Activated naive CD8-positive, alpha-beta T cell treated with anti-CD3 and anti-CD28 coated beads, Interleukin-2, amount 50 U/mL, for 16 hours (primary cell): ENCODE results near the gene SPIRE2.
"Not testable (repeated sequence)": the region's sequence is repeated elsewhere in the genome, so short reads cannot be mapped to it uniquely, and the experiment has no call there.

Experiments
- DNase-seq: peaks from one replicate; pipeline ENCODE4 v3.0.0-alpha.2; 2020; ENCODE audit warnings: low read depth, low spot score

The SPIRE2 gene, protein sequence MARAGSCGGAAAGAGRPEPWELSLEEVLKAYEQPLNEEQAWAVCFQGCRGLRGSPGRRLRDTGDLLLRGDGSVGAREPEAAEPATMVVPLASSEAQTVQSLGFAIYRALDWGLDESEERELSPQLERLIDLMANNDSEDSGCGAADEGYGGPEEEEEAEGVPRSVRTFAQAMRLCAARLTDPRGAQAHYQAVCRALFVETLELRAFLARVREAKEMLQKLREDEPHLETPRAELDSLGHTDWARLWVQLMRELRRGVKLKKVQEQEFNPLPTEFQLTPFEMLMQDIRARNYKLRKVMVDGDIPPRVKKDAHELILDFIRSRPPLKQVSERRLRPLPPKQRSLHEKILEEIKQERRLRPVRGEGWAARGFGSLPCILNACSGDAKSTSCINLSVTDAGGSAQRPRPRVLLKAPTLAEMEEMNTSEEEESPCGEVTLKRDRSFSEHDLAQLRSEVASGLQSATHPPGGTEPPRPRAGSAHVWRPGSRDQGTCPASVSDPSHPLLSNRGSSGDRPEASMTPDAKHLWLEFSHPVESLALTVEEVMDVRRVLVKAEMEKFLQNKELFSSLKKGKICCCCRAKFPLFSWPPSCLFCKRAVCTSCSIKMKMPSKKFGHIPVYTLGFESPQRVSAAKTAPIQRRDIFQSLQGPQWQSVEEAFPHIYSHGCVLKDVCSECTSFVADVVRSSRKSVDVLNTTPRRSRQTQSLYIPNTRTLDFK

DNA sequence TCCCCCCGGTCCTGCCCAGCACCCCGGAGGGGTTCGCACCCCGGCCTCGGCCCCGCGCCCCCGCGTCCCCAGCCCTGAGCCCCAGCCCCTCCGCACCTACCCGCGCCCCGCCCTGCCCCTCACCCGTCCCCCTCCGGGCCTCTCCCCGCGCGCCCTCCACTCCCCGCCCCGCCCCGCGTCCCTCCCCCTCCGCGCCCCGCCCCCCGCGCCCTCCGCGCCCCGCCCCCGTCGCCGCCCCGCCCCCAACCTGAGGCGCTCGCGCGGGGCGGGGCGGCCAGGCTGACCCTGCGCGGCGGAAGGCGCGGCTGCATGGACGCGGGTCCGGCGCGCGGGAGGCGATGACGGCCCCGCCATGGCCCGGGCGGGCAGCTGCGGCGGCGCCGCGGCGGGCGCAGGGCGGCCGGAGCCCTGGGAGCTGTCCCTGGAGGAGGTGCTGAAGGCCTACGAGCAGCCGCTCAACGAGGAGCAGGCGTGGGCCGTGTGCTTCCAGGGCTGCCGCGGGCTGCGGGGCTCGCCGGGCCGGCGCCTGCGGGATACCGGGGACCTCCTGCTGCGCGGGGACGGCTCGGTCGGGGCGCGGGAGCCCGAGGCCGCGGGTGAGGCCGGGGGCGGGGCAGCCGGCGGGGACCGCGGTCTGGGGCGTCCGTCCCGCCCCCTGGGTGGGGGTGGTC lies at the start of gene SPIRE2:
SPIRE2 (plus strand) TSS at position 277 of the 671 bp plus-strand sequence; CDS start at position 353, 76 bp downstream.
- peak; percentile 25 for DNase-seq

DNA sequence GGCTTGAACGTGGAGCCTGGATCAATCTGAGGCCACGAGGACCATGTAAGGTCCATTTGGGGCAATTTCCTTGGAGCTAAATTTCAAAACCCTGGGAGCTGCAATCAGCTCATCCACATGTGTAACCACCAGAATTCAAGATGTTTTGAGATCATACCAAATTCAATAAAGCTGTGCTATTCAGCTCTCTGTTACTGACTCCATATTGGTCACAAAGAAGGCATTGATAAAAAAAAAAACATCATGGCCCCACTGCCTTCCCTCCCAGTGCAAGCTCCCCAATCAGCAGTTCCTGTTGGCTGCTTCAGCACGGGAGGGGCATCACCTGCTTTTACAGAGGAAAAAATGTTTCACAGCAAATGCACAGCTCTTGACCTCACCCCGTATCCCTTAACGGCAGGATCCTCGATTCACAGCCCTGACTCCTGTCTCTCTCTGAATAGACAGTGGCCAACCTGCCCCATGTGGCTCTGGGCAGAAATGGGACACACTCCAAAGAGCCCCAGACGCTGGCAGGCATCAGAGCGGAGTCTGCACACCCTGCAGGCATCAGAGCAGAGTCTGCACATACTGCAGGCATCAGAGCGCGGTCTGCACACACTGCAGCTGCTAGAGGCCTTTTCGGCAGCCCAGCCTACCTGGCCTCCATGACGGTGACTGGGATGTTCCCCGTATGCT lies 48.9 kb upstream of the SPIRE2 start:
- no peak for DNase-seq

DNA sequence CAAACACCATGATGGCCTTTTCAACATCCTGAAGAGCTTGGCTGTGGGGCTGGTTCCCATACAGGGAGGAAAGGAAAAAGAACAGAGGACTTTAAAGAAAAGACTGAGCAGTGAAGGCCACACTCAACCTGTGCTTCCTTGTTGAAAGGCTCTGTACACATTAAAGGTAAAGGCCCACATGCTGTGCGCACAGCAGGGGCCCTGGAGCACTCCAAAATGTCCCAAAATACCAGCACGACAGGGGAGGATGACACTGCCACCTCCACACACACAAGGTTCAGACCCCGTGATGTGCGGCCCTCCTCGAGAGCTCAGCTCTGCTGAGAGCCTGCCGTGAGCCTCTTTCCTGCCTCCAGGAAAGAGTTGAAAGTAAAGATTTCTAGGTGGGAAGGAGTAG lies 48.4 kb upstream of the SPIRE2 start:
- DNase-seq: no peak

DNA sequence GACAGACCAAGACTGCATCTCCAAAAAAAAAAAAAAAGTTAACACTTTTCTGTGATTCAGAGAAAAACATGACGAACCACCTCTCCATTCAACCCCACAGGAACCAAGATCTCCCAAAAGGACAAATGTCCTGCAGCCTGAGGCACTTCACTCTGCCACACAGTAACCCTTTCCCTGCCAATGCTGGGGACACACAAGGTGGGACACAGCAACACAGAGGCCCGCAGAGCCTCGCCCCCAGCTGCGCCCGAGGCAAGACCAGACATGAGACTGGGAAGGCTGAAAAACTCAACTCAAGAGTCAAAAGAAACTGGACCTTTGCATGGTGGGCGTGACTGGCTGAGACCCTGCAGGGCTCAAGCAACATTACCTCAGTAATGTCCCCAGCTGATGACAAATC lies 45.8 kb upstream of the SPIRE2 start:
- no peak for DNase-seq

DNA sequence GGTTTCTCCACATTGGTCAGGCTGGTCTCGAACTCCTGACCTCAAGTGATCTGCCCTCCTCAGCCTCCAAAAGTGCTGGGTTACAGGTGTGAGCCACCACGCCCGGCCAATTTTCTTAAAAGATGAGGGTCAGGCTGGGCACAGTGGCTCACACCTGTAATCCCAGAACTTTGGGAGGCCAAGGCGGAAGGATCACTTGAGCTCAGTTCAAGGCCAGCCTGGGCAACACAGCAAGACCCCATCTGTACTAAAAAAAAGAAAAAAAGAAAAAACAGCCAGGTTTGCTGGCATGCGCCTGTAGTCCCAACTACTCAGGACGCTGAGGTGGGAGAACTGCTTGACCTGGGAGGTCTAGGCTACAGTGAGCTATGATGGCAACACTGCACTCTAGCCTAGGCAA lies 44.3 kb upstream of the SPIRE2 start:
- not testable (repeated sequence) for DNase-seq

DNA sequence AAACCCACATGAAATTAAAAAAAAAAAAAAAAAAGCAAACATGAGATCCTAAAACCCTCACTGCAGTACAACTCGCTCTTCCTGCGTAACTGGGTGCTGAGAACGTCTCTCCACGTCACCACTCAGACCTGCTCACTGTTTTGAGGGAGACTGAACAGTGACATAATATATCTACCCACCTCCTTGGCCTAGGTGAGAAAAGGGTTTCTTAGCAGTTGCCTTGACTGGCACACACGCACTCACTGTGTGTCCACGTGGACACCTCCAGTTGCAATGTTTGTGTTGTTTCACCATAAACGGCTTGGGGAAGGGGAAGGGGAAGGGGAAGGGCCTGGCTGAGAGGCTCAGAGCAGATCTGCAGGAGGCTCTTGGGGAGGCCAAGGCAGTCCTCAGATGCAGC lies 43.9 kb upstream of the SPIRE2 start:
- no peak for DNase-seq

DNA sequence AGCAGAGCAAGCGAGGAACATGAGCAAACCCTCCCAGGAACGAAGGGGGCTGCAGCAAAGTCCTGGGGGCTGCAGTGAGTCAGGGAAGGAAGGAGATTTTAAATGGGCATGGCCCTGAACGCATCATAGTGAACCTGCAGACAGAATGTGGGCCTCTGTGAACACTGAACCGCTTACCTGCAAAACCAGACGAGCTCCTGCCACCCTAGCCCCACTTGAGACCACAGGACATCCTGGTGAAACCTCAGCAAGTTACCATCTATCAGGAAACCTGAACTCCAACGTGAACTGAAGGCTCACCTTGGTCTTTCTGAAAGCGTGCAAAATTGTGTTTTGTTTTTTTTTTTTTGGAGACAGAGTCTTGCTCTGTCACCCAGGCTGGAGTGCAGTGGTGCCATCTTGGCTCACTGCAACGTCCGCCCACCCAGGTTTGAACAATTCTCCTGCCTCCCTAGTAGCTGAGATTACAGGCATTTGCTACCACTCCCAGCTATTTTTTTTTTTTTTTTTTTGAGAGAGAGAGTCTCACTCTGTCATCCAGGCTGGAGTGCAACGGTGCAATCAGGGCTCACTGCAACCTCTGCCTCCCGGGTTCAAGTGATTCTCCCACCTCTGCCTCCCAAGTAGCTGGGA lies 42.6 kb upstream of the SPIRE2 start:
- no peak for DNase-seq

DNA sequence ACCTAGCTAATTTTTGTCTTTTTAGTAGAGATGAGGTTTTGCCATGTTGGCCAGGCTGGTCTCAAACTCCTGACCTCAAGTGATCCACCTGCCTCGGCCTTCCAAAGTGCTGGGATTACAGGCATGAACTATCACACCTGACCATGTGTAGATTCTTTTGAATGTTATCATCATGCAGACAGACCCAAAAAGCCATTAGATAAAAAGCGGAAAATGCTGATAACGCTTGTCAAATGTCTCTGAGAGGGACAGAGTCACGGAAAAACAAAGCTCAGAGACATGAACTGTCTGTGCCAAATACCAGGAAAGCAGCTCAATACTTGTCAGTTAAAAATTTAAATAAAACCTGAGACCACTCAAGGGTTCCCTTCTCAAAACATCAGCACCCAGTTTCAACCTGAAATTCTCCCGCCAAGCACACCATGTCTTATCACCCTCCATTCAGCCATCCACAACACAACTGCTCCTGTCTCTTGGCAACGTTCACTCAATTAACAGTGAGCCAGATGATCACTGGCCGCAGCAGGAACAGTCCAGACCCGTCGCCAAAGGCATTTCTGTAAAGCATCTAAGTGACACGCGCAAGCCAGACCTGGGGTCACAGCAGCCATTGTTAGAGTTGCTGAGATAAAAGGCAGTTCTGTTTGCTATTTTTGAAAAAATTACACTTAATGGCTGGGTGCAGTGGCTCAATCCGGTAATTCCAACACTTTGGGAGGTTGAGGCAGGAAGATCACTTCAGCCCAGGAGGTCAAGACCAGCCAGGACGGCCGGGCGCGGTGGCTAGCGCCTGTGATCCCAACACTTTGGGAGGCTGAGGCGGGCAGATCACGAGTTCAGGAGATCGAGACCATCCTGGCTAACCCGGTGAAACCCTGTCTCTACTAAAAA lies 41.6 kb upstream of the SPIRE2 start:
- no peak for DNase-seq

DNA sequence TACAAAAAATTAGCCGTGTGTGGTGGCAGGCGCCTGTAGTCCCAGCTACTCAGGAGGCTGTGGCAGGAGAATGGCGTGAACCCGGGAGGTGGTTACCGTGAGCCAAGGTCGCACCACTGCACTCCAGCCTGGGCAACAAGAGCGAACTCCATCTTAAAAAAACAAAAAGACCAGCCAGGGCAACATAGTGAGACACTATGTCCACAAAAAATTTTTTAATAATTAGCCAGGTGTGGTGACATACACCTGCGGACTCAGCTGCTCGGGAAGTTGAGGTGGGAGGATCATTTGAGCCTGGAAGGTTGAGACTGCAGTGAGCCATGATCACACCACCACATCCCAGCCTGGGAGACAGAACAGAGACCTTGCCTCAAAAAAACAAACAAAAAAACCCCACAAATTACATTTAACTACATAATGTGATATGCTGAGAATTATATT lies 40.9 kb upstream of the SPIRE2 start:
- no peak for DNase-seq

DNA sequence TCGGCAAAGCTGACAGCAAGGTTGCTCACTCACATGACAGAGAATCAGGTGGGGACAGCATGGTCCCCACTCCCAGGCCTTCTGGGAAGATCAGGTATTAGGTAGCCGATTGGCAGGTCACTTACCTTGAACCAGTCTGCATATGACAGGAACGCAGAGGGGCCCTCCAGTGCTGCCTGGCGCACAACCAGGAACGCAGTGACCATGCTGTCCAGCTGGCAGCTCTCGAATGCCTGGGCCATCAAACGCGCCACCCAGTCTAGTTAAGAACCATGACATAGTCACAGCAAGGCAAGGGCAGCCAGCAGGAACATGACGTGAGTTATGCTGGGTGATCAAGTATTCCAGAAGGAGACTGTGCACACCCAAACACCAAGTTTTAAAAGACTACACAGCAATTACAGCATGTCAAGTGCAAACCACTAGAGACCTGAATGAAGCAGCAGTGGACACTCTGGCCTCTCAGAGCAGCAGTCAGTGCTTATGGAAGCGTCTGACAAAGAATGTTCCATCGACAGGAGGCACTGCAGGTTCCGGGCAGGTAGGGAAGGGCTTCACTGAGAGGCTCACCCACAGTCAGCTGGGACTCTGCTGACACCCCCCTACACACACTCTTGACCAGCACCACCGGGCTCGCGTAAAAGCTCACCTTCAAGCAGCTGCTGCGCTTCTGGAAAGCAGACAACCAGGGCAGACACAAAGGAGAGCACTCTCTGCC lies 36.8 kb upstream of the SPIRE2 start:
- DNase-seq: no peak

DNA sequence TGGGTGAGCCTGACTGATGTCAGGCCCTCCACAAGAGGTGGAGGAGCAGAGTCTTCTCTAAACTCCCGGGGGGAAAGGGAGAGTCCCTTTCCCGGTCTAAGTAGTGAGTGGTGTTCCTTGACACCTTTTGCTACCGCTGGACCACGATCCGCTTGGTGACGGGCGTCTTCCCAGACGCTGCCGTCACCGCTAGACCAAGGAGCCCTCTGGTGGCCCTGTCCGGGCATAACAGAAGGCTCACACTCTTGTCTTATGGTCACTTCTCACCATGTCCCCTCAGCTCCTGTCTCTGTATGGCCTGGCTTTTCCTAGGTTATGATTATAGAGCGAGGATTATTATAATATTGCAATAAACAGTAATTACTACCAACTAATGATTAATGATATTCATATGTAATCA lies 35.2 kb upstream of the SPIRE2 start:
- DNase-seq: not testable (repeated sequence)

DNA sequence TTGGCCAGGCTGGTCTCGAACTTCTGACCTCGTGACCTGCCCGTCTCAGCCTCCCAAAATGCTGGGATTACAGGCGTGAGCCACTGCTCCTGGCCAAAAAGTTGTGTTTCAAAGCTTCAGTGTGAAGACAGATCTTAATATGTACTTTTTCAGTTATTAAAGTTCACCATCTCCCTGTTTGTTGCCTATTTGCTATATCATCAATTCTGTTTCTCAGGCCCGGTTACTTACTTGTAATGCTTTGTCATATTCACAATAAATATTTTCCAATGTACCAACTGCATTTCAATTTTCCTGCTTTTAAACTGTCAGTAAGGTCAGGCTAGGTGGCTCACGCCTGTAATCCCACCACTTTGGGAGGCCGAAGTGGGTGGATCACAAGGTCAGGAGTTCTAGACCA lies 34.3 kb upstream of the SPIRE2 start:
- DNase-seq: no peak

DNA sequence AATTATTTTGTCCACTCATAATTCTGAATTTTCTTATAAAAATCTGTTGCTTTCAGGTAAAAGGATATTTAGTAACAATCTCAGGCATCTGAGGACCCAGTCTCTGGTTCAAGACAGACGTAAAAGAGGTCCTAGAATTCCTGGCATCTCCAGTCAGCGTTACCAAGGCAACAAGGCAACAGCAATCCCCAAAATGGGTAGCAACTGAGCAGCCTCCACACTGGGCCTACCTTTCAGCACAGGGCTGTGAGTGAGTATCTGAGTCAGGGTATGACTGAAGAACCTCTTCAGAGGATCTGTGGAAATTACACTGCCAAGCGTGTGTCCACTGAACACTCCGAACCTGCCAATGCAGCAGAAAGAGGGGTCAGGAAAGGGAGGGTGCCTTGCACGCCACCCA lies 32.6 kb upstream of the SPIRE2 start:
- DNase-seq: no peak

DNA sequence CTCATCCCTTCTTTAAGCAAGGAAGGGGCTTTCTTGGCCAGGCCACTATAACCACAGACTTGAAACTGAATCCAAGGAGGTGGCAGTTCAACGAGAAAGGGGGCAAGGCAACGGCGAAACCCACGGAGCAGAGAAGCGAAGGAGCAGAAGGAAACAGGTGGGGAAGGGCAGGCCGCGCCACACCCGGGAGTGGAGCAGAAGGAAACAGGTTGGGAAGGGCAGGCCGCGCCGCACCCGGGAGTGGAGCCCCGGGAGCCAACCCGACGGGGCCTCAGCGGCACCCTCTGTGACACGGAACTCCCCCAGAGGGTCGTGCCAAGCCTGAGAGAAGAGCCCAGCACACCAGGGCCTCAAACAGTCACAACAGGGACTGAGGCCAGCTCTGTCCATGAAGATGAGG lies 32.2 kb upstream of the SPIRE2 start:
- DNase-seq: no peak

DNA sequence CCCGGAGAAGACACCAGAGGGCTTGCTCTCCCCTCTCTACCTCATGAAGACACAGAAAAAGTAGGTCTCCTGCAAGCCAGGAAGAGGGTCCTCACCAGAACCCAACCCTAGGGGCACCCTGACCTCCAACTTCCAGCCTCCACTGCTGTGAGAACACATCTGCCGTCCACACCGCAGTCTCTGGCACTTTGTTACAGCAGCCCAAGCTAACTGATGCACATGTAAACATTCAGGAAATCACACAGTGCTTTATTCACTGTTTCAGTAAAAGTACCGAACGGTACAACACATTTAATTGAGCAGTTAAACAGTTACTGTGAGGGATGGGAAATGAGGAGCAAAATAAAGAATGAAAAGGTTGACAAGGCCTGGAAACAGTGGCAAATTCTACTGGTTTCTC lies 30.1 kb upstream of the SPIRE2 start:
- DNase-seq: no peak

DNA sequence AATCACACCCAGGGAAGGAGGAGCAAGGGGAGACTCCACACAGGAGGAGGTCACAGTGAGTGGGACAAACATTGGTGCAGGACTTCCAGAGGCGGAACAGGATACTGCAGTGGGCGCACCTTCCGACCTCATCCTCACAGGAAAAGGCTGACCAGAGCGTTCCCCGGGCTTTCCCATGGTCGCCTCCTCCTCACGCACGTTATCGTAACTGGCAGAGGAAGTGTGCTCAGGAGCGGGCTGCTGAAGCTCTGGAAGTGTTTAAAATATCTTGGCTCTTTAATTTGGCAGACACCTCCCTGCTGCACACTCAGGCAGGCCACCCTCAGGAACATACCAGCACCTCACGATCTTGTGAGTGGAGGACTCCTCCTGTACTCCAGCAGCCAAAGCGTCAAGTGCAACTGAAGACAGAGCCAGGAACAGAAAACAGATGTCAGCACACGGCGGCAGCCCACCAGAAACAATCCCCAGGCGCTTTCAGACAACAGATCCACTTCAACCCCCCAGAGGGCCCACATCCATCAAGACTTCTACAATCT lies 29.4 kb upstream of the SPIRE2 start:
- DNase-seq: no peak

DNA sequence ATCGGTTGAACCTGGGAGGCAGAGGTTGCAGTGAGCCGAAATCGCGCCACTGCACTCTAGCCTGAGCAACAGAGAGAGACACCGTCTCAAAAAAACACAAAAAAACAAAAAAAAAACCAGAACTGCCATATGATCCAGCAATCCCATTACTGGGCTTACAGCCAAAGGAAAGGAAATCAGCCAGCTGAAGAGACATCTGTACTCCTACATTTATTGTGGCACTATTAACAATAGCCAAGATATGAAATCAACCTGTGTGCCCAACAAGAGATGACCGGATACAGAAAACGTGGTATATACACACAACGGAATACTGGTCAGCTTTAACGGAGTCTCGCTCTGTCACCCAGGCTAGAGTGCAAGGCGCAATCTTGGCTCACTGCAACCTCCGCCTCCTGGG lies 26.5 kb upstream of the SPIRE2 start:
- no peak for DNase-seq

DNA sequence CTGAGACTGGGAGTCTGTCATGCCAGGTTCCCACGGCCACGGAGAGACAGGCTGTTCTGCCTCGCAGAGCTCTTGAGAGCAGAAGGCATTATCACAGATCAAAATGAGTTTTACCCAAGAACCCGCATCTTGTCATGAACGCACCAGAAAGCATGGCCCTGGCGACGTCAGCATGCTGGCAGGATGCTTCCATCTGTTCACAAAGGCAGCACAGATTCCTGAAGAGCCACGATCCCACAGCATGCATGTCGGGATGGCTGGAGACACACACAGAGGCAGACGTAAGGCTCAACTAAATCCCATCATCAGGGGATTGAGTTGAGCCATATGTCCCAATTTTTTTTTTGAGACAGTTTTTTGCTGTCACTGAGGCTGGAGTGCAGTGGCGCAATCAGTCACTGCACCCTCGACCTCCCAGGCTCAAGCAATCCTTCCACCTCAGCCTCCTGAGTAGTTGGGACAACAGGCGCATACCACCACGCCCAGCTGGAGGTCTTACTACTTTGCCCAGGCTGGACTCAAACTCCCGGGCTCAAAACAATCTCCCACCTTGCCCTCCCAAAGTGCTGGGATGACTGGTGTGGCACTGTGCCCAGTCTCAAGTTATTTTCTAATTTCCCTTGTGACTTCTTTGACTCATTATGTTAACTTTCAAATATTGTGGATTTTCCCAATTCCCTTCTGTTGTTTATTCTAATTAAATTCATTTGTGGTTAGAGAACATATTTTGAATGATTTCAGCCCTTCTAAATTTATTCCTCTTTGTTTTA lies 23.0 kb upstream of the SPIRE2 start:
- DNase-seq: no peak
